GM21528 (cell line): ENCODE data around the gene PRKAR1B.

Source experiments
- ATAC-seq: cut with Tn5 transposase; IDR thresholded peaks from one replicate; pipeline ENCODE4 v1.9.1; 2021; ENCODE audit warnings: mild to moderate bottlenecking, moderate library complexity; ENCODE audit not compliant: unreplicated experiment, low FRiP score

The PRKAR1B gene

GRCh38 chr7:727104-727805 is at the start of gene PRKAR1B:
TSS of gene PRKAR1B (minus strand) at chr7:727281. CDS start at chr7:711505, 15,776 bp downstream.
- ATAC-seq: peak; percentile 37

- no peak for ATAC-seq
Observed at GRCh38 chr7:776381-776780, 49.3 kb upstream of the PRKAR1B start.

- ATAC-seq: no peak
Observed at GRCh38 chr7:774161-775109, 47.4 kb upstream of the PRKAR1B start.

- ATAC-seq: no peak
Observed at GRCh38 chr7:773622-773915, 46.5 kb upstream of the PRKAR1B start.

GRCh38 chr7:772861-773621 is 46.0 kb upstream of the PRKAR1B start:
- ATAC-seq: no peak

GRCh38 chr7:772392-772791 is 45.3 kb upstream of the PRKAR1B start:
- no peak for ATAC-seq

- ATAC-seq: no peak
Observed at GRCh38 chr7:772005-772294, 44.9 kb upstream of the PRKAR1B start.

- ATAC-seq: no peak
Observed at GRCh38 chr7:771234-772004, 44.3 kb upstream of the PRKAR1B start.

GRCh38 chr7:770741-771166 is 43.7 kb upstream of the PRKAR1B start:
- ATAC-seq: no peak

GRCh38 chr7:770336-770735 is 43.3 kb upstream of the PRKAR1B start:
- ATAC-seq: no peak

- no peak for ATAC-seq
Observed at GRCh38 chr7:768881-769504, 41.9 kb upstream of the PRKAR1B start.

- ATAC-seq: no peak
Observed at GRCh38 chr7:767941-768731, 41.1 kb upstream of the PRKAR1B start.

- no peak for ATAC-seq
Observed at GRCh38 chr7:767580-767940, 40.5 kb upstream of the PRKAR1B start.

GRCh38 chr7:765383-765782 is 38.3 kb upstream of the PRKAR1B start:
- no peak for ATAC-seq

- no peak for ATAC-seq
Observed at GRCh38 chr7:763762-764161, 36.7 kb upstream of the PRKAR1B start.

GRCh38 chr7:762885-763284 is 35.8 kb upstream of the PRKAR1B start:
- ATAC-seq: no peak

- no peak for ATAC-seq
Observed at GRCh38 chr7:761631-762030, 34.5 kb upstream of the PRKAR1B start.

- ATAC-seq: no peak
Observed at GRCh38 chr7:761101-761500, 34.0 kb upstream of the PRKAR1B start.

GRCh38 chr7:760006-760405 is 32.9 kb upstream of the PRKAR1B start:
- ATAC-seq: no peak
